Subcutaneous adipose tissue (tissue), 1 donor: ENCODE results near the gene SMIM45.

Experiments used
- TF ChIP-seq, protein P1 (sequence below): fragments of 450-650 bp; IDR thresholded peaks from one replicate; pipeline ENCODE4 v1.5.1; 2016; ENCODE audit warnings: low read depth, mild to moderate bottlenecking, control low read depth, antibody characterized with exemption, moderate library complexity

Gene SMIM45

DNA sequence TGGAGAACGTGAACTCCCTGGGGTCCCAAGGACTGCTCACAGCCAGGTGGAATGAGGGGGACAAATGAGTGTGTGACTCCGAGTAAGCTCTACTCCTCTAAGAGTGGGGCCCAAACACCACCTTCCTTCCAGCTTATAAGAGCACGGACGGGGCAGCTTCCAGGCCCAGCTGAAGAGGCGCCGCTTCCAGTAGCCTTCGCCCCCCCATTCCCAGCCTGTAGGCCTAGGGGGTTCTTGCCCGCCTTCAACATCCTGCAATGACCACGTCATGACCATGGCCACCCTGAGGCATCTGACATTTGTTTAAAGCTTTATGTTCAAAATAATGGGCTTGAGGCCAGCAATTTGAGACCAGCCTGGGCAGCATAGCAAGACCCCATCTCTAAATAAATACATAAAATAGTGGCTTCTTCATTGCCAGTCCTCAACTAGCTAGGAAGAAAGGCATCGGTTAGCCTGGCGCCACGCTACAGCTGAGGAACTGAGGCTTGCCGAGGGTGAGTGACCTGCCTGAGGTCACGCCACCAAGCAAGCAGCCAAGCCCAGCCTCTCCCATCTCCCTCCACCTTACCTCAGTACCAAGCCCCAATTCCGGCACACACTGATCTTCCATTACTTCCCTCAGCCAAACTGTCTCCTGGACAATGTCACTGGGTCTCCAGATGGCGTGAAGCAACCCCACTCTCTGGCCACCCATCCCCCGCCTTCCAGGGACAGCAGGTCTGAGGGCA is 17.5 kb upstream of the SMIM45 start:
- TF ChIP-seq, protein P1, sequence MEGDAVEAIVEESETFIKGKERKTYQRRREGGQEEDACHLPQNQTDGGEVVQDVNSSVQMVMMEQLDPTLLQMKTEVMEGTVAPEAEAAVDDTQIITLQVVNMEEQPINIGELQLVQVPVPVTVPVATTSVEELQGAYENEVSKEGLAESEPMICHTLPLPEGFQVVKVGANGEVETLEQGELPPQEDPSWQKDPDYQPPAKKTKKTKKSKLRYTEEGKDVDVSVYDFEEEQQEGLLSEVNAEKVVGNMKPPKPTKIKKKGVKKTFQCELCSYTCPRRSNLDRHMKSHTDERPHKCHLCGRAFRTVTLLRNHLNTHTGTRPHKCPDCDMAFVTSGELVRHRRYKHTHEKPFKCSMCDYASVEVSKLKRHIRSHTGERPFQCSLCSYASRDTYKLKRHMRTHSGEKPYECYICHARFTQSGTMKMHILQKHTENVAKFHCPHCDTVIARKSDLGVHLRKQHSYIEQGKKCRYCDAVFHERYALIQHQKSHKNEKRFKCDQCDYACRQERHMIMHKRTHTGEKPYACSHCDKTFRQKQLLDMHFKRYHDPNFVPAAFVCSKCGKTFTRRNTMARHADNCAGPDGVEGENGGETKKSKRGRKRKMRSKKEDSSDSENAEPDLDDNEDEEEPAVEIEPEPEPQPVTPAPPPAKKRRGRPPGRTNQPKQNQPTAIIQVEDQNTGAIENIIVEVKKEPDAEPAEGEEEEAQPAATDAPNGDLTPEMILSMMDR = no peak

DNA sequence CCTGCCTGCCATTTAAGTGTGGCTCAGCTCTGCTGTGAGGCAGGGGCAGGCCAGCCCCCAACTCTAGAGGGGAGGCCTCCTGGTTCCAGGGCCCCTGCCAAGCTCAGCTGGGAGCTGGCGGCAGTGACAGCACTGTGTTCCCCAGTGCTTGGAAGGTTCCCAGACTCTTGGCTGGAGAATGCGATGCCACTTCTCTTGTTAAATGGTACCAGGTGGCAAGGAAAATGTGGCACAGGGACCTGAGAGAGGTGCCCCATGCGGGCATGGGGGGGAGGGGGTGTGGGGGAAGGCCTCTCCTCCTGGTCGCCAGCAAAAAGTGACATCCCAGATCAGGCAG is 17.0 kb upstream of the SMIM45 start:
- TF ChIP-seq, protein P1 = no peak

GRCh38 chr22:41935509-41935908 is 16.4 kb upstream of the SMIM45 start:
- TF ChIP-seq, protein P1 = no peak

DNA sequence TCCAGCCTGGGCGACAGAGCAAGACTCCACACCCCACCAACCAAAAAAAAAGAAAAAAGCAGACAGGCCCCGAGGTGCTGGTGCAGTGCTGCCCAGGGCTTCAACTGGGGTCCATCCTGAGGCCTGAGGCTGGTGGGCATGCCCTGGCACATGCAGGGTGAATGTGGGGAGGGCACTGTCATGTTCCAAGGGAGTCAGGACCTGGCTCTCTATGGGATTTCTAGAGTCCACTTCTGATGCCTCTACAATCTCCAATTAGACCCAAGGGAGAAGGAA is 15.1 kb upstream of the SMIM45 start:
- TF ChIP-seq, protein P1 = no peak

- TF ChIP-seq, protein P1 = no peak
These were observed 11.7 kb upstream of the SMIM45 start for GRCh38 chr22:41939981-41940831.

GRCh38 chr22:41940832-41941765 is 10.9 kb upstream of the SMIM45 start:
- TF ChIP-seq, protein P1 = no peak
